ENCODE measurements around the gene CXCL6.

DNA sequence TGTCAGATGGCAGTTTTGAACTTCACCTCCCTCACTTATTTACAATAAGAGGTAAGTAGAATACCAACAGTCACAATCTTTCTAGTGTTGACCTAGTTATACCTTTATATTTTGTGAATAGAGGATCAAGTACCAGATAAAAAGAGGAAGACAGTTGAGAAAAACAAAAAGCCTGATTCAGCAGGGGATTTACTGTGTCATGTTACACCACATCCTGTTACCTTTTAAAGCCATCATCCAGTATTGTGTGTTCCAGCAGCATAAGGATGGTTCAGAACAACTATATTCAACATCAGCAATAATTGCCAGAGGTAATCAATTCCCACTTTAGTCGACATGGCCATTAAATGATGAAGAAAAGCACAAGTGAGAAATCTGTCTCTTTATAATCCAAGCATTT is 21.3 kb upstream of the CXCL6 start:
- TF ChIP-seq, protein P1, sequence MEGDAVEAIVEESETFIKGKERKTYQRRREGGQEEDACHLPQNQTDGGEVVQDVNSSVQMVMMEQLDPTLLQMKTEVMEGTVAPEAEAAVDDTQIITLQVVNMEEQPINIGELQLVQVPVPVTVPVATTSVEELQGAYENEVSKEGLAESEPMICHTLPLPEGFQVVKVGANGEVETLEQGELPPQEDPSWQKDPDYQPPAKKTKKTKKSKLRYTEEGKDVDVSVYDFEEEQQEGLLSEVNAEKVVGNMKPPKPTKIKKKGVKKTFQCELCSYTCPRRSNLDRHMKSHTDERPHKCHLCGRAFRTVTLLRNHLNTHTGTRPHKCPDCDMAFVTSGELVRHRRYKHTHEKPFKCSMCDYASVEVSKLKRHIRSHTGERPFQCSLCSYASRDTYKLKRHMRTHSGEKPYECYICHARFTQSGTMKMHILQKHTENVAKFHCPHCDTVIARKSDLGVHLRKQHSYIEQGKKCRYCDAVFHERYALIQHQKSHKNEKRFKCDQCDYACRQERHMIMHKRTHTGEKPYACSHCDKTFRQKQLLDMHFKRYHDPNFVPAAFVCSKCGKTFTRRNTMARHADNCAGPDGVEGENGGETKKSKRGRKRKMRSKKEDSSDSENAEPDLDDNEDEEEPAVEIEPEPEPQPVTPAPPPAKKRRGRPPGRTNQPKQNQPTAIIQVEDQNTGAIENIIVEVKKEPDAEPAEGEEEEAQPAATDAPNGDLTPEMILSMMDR (IDR thresholded peaks at IDR 0.05) = no peak
- TF ChIP-seq ZFX (IDR thresholded peaks at IDR 0.05; ENCODE audit: borderline replicate concordance) = no peak

Measured in 22Rv1 (cell line).